ENCODE data around the gene FAM209B.
A peak's percentile ranks its signal among the peaks of the same experiment; 100 is the strongest.
"Not testable (repeated sequence)": the region's sequence is repeated elsewhere in the genome, so short reads cannot be mapped to it uniquely, and the experiment has no call there.

The FAM209B gene, protein sequence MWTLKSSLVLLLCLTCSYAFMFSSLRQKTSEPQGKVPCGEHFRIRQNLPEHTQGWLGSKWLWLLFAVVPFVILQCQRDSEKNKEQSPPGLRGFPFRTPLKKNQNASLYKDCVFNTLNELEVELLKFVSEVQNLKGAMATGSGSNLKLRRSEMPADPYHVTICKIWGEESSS

GRCh38 chr20:56532946-56533345, at the start of gene FAM209B:
FAM209B (plus strand) TSS chr20:56533246; CDS start chr20:56533342, 96 bp downstream.
- not testable (repeated sequence) for DNase-seq (ENCODE audit: low read depth)

GRCh38 chr20:56483970-56484369, 49.1 kb upstream of the FAM209B start:
- DNase-seq (ENCODE audit: low read depth): no peak

GRCh38 chr20:56487216-56487615, 45.8 kb upstream of the FAM209B start:
- DNase-seq (ENCODE audit: low read depth): no peak

- DNase-seq (ENCODE audit: low read depth): no peak
These were observed 44.5 kb upstream of the FAM209B start for GRCh38 chr20:56488566-56488965.

DNA sequence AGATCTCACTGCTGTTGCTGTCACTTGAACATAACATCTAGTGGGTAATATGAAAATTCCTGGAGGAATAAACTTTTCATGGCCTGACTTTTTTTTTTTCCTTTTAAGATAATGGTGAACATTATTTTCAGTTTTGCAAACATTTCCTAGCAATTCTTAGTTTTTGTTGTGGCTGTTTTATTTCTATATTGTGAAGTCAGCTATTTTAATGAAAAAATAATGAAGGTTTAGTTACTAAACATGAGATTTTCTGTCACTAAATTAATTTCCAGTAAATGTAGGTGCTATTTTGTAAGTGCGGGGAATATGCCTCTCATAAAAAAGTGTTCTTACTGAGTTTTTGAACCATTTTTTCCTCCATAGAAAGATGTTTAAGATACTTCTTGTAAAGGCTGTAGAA, 31.9 kb upstream of the FAM209B start:
- DNase-seq (ENCODE audit: low read depth): no peak

DNA sequence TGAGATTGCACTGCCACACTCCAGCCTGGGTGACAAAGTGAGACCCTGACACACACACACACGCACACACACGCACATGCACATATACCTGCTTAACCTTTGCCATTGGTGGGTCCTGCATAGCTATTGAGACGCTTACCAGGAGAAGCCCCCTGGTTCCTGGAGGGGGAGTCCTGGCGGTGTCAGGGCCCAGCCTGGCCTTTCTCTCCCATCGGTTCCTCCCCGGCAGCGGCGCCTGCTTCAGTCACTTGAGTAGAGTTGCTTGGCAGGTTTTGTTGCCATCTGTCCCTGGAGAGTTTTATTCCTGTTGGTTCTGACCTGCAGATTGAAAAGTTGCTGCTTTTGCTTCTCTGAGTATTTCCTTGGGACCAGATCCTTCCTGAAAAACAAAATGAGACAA, 29.1 kb upstream of the FAM209B start:
- no peak for DNase-seq (ENCODE audit: low read depth)

- peak; percentile 41 for DNase-seq (ENCODE audit: low read depth)
These were observed 28.6 kb upstream of the FAM209B start for GRCh38 chr20:56504373-56505005.

GRCh38 chr20:56506103-56506502, 26.9 kb upstream of the FAM209B start:
- DNase-seq (ENCODE audit: low read depth): no peak

- no peak for DNase-seq (ENCODE audit: low read depth)
These were observed 21.1 kb upstream of the FAM209B start for GRCh38 chr20:56511926-56512325.

GRCh38 chr20:56513161-56514150, 19.6 kb upstream of the FAM209B start:
- no peak for DNase-seq (ENCODE audit: low read depth)

DNA sequence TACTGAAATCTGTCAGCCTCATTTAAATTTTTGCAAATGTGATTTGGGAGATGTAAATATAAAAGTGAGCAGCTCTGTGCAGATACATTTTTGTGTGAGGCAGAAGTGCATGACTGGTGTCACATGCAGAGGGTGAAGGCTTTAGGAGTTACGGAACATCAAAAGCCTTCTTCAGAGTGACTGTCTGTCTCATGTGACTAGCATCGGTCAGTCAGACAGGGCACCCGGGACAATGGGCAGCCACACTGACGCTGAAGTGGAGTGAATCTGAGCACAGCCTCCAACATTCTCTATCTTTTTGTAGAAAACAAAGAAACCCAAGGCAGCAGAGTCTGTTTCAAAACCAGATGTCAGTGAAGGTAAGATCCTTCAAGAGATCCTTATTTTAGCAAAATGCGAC, 16.4 kb upstream of the FAM209B start:
- DNase-seq (ENCODE audit: low read depth): no peak

DNA sequence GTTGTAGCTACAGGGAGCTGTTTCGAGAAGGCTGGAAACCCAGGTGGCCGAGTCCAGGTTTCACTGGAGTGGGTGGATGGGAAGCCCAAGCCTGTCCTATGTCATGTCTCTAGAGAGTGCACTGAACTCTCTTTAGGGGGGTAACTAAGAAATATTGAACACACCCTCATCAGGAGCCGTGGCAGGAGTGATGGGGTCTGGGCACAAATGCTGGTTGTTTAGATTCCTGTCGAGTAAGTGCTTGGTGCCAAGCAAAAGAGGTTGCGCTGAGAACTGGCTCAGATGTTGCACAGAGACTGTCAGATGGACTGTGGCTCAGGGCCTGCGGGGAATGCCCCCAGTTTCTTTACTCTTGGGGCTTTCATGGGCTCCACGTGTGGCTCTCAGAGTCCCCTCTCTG, 15.8 kb upstream of the FAM209B start:
- DNase-seq (ENCODE audit: low read depth): no peak

DNA sequence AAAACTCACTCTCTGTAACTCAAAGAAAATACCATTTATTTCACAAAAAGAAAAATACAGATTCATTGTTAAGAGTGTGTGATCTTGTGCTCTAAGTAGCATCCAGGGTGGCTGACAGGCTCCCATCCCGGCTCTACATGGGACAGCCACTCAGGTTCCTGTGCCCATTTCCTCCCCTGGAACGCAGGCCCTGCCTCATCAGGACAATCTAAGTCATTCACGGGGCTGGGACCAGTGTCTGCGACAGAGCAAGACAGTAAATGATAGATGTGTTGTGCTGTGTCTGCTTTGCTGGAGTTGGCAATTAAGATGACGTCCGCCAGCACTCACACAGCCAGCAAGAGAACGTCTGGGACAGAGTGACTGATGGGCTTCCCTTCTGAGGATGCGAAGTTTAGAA, 15.4 kb upstream of the FAM209B start:
- DNase-seq (ENCODE audit: low read depth): no peak

DNA sequence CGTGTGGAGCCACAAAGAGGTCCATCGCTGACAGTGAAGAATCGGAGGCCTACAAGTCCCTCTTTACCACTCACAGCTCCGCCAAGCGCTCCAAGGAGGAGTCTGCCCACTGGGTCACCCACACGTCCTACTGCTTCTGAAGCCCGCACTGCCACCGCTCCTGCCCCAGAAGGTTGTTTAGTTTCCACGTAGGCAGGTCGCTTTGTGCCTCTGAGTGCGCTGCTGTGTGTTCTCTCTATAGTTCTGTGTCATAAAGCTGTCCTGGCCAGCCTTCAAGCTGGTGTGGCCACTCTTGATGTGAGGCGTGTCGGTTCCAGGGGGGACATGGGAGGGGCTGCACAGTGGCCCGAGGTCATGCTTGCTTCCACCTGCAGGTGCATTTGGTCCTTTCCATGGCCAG, 14.9 kb upstream of the FAM209B start:
- no peak for DNase-seq (ENCODE audit: low read depth)

GRCh38 chr20:56518721-56519398, 14.2 kb upstream of the FAM209B start:
- DNase-seq (ENCODE audit: low read depth): no peak

DNA sequence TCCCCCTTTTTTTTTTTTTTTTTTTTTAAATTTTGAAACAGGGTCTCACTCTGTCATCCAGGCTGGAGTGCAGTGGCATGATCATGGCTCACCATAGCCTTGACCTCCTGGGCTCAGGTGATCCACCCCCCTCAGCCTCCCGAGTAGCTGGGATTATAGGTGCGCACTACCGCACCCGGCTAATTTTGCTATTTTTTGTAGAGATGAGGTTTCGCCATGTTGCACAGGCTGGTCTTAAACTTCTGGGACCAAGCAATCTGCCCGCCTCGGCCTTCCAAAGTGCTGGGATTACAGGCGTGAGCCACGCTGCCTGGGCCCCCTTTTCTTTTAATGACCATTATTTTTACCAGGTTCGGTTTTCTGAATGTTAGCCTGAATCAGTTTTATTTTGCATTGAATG, 13.5 kb upstream of the FAM209B start:
- DNase-seq (ENCODE audit: low read depth): no peak

DNA sequence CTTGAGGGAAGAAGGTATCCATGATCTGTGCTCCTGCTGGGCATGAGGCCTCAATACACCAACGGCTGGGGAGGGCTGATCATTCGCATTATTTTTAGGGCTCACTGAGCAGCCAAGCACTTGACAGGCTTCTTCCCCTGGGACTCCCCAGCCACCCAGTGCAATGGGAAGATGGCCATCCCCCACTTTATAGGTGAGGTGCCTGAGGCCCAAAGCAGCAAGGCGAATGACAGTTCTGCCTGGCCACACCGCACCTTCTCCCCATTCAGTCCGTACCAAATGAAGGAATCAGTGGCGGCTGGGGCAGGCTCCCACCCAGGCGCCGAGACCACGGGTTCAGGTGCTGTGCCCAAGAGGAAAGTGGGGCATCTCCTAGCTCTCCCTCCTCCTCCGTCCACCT, 12.9 kb upstream of the FAM209B start:
- DNase-seq (ENCODE audit: low read depth): no peak

DNA sequence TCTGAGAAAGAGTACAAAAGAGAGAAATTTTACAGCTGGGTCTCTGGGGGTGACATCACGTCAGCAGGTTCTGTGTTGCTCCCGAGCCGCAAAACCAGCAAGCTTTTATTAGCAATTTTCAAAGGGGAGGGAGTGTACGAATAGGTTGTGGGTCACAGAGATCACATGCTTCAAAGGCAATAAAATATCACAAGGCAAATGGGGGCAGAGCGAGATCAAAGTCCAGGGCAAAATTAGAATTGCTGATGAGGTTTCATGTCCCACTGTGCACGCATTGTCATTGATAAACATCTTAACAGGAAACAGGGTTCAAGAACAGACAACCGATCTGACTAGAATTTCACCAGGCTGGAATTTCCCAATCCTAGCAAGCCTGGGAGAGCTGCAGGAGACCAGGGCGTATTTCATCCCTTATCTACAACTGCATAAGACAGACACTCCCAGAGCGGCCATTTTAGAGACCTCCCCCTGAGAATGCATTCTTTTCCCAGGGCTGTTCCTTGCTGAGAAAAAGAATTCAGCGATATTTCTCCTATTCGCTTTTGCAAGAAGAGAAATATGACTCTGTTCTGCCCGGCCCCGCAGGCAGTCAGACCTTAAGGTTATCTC, 12.2 kb upstream of the FAM209B start:
- DNase-seq (ENCODE audit: low read depth): not testable (repeated sequence)

- no peak for DNase-seq (ENCODE audit: low read depth)
These were observed 10.7 kb upstream of the FAM209B start for GRCh38 chr20:56522311-56522710.

DNA sequence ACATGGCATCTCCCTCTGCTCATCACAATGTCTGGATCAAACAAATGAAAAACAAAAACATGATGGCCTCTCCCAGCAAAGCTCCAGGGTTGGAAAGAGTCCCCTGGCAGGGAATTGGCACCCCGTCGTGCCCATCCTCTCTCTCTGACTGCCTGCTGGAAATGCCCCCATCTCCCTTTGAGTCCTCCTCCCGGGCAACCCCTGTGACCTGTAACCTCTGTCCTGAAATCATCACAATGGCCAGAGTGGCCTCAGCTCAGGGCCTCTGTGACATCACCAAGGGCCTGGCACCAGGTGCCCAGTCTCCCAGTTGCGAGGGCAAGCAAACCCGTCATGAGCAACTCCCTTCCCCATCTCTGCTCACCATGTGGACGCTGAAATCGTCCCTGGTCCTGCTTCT, 8.6 kb upstream of the FAM209B start, which contains the start of gene FAM209A:
Gene FAM209A, plus strand, starts transcription at position 301 of the 400 bp plus-strand sequence. Its CDS starts 65 bp downstream, at position 366.
- not testable (repeated sequence) for DNase-seq (ENCODE audit: low read depth)

DNA sequence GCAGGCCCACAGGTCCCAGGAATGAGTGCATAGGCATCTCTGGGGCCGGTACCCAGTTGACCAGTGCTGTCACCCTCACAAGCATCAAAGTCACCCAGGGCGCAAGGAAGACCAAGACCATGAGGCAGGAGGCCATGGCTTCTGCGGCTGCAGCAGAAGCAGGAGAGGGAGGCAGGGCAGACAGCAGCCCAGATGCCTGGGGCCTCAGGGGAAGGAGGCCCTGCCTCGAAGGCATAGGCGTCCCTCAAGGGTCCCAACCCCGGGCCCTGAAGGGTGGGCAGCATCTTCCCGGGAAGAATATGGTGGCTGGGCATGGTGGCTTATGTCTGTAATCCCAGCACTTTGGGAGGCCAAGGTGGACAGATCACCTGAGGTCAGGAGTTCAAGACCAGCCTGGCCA, 5.5 kb upstream of the FAM209B start:
- DNase-seq (ENCODE audit: low read depth): no peak

GRCh38 chr20:56537997-56538396, 5.0 kb downstream of the FAM209B start:
- no peak for DNase-seq (ENCODE audit: low read depth)
